ENCODE results near the gene PIP5K1C. TPM values are rescaled to one million over a fixed set of nuclear protein-coding genes. Genes with fewer than 3 reads are reported as not detected.
A peak's percentile ranks its signal among the peaks of the same experiment; 100 is the strongest.

PIP5K1C gene
- total and polyA plus RNA-seq, 9 of the 15 experiments (the other 6 are each of a cell fraction or from before 2014, with no cell fraction given), result 0.38 to 22.1 (median 4.1) TPM

GRCh38 chr19:3743486-3743885, 43.2 kb upstream of the PIP5K1C start (continued):
- TF ChIP-seq STAT6 (CRISPR knock-in tag; IDR thresholded peaks at IDR 0.05), result no peak
- TF ChIP-seq ZNF133 (CRISPR knock-in tag; IDR thresholded peaks at IDR 0.05), result no peak
- no peak for TF ChIP-seq TBL1XR1 (IDR thresholded peaks at IDR 0.05; ENCODE audit: low read length in 2 of 2)
- no peak for TF ChIP-seq ATF6 (CRISPR knock-in tag; IDR thresholded peaks at IDR 0.05)
- TF ChIP-seq CHD2 (IDR thresholded peaks at IDR 0.05; ENCODE audit: low read depth, low read length), result no peak
- peak; percentile 85 for TF ChIP-seq HCFC1 (IDR thresholded peaks at IDR 0.05; ENCODE audit: low read depth, low read length)
- no peak for TF ChIP-seq TAL1 (IDR thresholded peaks at IDR 0.05)
- TF ChIP-seq ZNF124 (CRISPR knock-in tag; IDR thresholded peaks at IDR 0.05), result no peak
- no peak for TF ChIP-seq XRCC5 (IDR thresholded peaks at IDR 0.05; ENCODE audit: low read depth, low read length)
- TF ChIP-seq CREM (IDR thresholded peaks at IDR 0.05; ENCODE audit: low read depth), result peak; percentile 37; the same call in 1 of the 2 replicates
- TF ChIP-seq PKNOX1 (IDR thresholded peaks at IDR 0.05), result no peak
- TF ChIP-seq ZNF143 (CRISPR knock-in tag; IDR thresholded peaks at IDR 0.05), result peak; percentile 82
- TF ChIP-seq PHF20 (IDR thresholded peaks at IDR 0.05; ENCODE audit: partially characterized antibody), result no peak
- TF ChIP-seq PATZ1 (CRISPR knock-in tag; IDR thresholded peaks at IDR 0.05; ENCODE audit: borderline replicate concordance), result no peak
- no peak for TF ChIP-seq TRIM28 (IDR thresholded peaks at IDR 0.05)
- TF ChIP-seq SIX5 (IDR thresholded peaks at IDR 0.05; ENCODE audit: borderline replicate concordance in 1 of 2, insufficient read depth in 1 of 2, low read depth in 1 of 2, low read length in 2 of 2), result peak; percentile 53 to 63; a peak in 3 of 4 replicates
- TF ChIP-seq ZNF174 (CRISPR knock-in tag; IDR thresholded peaks at IDR 0.05), result no peak
- TF ChIP-seq ZNF140 (CRISPR knock-in tag; IDR thresholded peaks at IDR 0.05), result no peak
- TF ChIP-seq ZMIZ1 (IDR thresholded peaks at IDR 0.05; ENCODE audit: low read depth in 2 of 2, low read length in 2 of 2), result no peak
